Astrocyte (in vitro differentiated cells and primary cell): ENCODE data around the gene KIF26B. TPM values are rescaled to one million over a fixed set of nuclear protein-coding genes. Genes with fewer than 3 reads are reported as not detected.
"Not testable (repeated sequence)": the region's sequence is repeated elsewhere in the genome, so short reads cannot be mapped to it uniquely, and the experiment has no call there.

Source experiments
- DNase-seq: peaks from one replicate; pipeline ENCODE4 v3.0.0-alpha.2; 2010; ENCODE audit warnings: low read depth
- FAIRE-seq: peaks from 2 replicates; lab custom pipeline; 2011; peaks lifted over from hg19 to GRCh38; lab: Jason Lieb, UNC
- H2AFZ ChIP-seq: 2 replicates; pipeline ENCODE4 v1.6.0; 2012; ENCODE audit warnings: low read depth, low read length, inconsistent platforms
- H3K27ac ChIP-seq: 2 replicates; pipeline ENCODE4 v1.5.1; 2011; ENCODE audit warnings: low read depth, low read length, inconsistent platforms
- H3K27me3 ChIP-seq: 2 replicates; pipeline ENCODE4 v1.6.0; 2011; ENCODE audit warnings: low read length, inconsistent platforms; ENCODE audit not compliant: insufficient read depth
- H3K36me3 ChIP-seq: 2 replicates; pipeline ENCODE4 v1.5.1; 2011; ENCODE audit warnings: low read length, inconsistent platforms; ENCODE audit not compliant: insufficient read depth
- H3K4me1 ChIP-seq: 2 replicates; pipeline ENCODE4 v1.5.1; 2011; ENCODE audit warnings: low read length, inconsistent platforms; ENCODE audit not compliant: insufficient read depth
- H3K4me2 ChIP-seq: 2 replicates; pipeline ENCODE4 v1.6.0; 2012; ENCODE audit warnings: low read length, inconsistent platforms
- H3K4me3 ChIP-seq: 2 replicates; pipeline ENCODE4 v1.5.1; 2011; ENCODE audit warnings: low read depth, mild to moderate bottlenecking, low read length, inconsistent platforms; ENCODE audit not compliant: insufficient read depth
- H3K79me2 ChIP-seq: 2 replicates; pipeline ENCODE4 v1.6.0; 2012; ENCODE audit warnings: mild to moderate bottlenecking, low read length, inconsistent platforms; ENCODE audit not compliant: insufficient read depth
- H3K9ac ChIP-seq: 2 replicates; pipeline ENCODE4 v1.6.0; 2012; ENCODE audit warnings: mild to moderate bottlenecking, low read length, inconsistent platforms
- H3K9me3 ChIP-seq: 2 replicates; pipeline ENCODE4 v1.5.1; 2012; ENCODE audit warnings: low read depth, mild to moderate bottlenecking, low read length, inconsistent platforms; ENCODE audit not compliant: insufficient read depth
- H4K20me1 ChIP-seq: 2 replicates; pipeline ENCODE4 v1.6.0; 2012; ENCODE audit warnings: low read length, inconsistent platforms; ENCODE audit not compliant: insufficient read depth
- H3K27ac Mint-ChIP-seq: one replicate; pipeline ENCODE4 v1.8.0; 2021; ENCODE audit warnings: mild to moderate bottlenecking, mixed read lengths; ENCODE audit not compliant: unreplicated experiment
- H3K27me3 Mint-ChIP-seq: one replicate; pipeline ENCODE4 v1.8.0; 2021; ENCODE audit warnings: low read depth, mixed read lengths; ENCODE audit not compliant: unreplicated experiment
- H3K36me3 Mint-ChIP-seq: one replicate; pipeline ENCODE4 v1.8.0; 2021; ENCODE audit warnings: low read depth, mixed read lengths; ENCODE audit not compliant: unreplicated experiment
- H3K4me1 Mint-ChIP-seq: one replicate; pipeline ENCODE4 v1.8.0; 2021; ENCODE audit warnings: low read depth, mixed read lengths; ENCODE audit not compliant: unreplicated experiment
- H3K4me3 Mint-ChIP-seq: one replicate; pipeline ENCODE4 v1.8.0; 2021; ENCODE audit warnings: mild to moderate bottlenecking, moderate library complexity, mixed read lengths; ENCODE audit not compliant: unreplicated experiment
- H3K9me3 Mint-ChIP-seq: one replicate; pipeline ENCODE4 v1.8.0; 2021; ENCODE audit warnings: mild to moderate bottlenecking, mixed read lengths; ENCODE audit not compliant: unreplicated experiment
- CTCF ChIP-seq: IDR thresholded peaks from 2 replicates; pipeline ENCODE4 v1.5.1; 2011; ENCODE audit warnings: low read depth, mild to moderate bottlenecking, inconsistent platforms, low read length, moderate library complexity; ENCODE audit not compliant: insufficient read depth
- EZH2 ChIP-seq: IDR thresholded peaks from 2 replicates; pipeline ENCODE4 v1.6.1; 2012; ENCODE audit warnings: mild to moderate bottlenecking, low read length, inconsistent platforms; ENCODE audit not compliant: insufficient read depth
- total RNA-seq: library from RNA; stranded (reverse); gene quantifications from 2 replicates; pipeline ENCODE4 v1.2.1, GENCODE V29; 2021

The KIF26B gene
- total RNA-seq, 1 donor from 2014 or later, result 6.8 TPM

DNA sequence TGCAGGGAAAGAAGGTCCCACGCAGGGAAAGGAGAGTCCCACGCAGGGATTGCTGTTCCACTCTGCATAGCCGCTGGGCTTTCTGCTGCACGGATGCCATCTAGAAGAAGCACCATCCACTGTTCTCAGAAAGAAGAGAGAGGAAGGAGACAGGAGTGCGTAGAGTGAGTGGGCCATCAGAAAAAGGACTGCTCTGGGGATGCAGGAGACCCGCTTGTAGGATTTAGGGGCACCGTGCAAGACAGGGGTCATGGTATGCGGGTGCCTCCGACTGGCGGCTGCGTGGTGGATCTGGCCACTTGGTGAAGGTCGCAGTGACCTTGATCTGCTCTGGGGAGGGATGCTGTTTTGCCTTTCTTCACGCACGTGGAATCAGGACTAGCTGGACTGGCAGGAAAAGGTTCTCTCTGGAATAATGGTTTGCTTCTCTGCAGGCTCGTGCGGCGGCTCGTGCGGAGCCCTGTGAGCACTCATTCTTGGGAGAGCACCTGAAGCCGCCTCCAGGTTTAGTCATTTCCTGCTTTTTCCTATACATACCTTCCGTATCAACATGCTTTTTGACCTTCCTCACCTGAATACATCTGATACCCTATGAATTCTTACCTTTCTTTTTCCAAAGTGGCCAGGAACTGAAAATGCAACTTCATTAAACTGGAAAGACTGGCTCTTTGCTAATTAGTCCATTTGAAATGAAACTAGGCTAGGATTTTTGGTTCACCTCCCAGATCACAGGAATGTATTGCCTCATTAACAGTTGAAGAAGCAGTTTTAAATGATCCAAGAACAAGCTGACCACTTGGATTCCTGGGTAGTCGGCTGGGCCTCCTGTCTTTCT lies 181.6 kb downstream of the KIF26B start:
- peaks cover 4% of the 10 kb centered on the region for H3K36me3 Mint-ChIP-seq
- H3K27ac Mint-ChIP-seq, result no peak overlapping the region
- Histone ChIP-seq H4K20me1 (no peaks in the 10 kb centered on the region), H3K9me3 (no peaks in the 10 kb centered on the region), H3K4me3 (no peak overlapping the region), H3K4me1 (no peaks in the 10 kb centered on the region), H3K79me2 (no peaks in the 10 kb centered on the region), H3K27ac (no peak overlapping the region), H3K36me3 (no peaks in the 10 kb centered on the region), H3K27me3 (no peaks in the 10 kb centered on the region), H3K9ac (no peak overlapping the region), H3K4me2 (no peak overlapping the region), H2AFZ (no peak overlapping the region)
- peaks cover 14% of the 10 kb centered on the region for H3K4me1 Mint-ChIP-seq
- TF ChIP-seq EZH2, result no peak
- no peak for TF ChIP-seq CTCF
- DNase-seq (peak; percentile 15), FAIRE-seq (no peak)
- no peaks in the 10 kb centered on the region for H3K9me3 Mint-ChIP-seq
- no peak overlapping the region for H3K4me3 Mint-ChIP-seq
- peaks cover 5% of the 10 kb centered on the region for H3K27me3 Mint-ChIP-seq

DNA sequence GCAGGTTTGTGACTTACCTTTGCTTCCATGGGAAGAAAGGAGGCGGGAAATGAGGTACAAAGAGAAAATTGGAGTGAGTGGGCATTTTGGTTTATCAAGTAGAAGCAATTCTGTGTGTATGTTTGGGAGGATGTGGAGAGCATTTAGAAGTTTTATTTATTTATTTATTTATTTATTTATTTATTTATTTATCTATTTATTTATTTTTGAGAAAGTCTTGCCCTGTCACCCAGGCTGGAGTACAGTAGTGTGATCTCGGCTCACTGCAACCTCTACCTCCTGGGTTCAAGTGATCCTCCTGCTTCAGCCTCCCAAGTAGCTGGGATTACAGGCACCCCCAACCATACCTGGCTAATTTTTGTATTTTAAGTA lies 182.2 kb downstream of the KIF26B start:
- not testable (repeated sequence) for H3K36me3 Mint-ChIP-seq, H3K27ac ChIP-seq, H3K9ac ChIP-seq, H3K4me3 Mint-ChIP-seq, H3K4me2 ChIP-seq, FAIRE-seq, H3K9me3 ChIP-seq, H3K36me3 ChIP-seq, H3K4me1 ChIP-seq, H3K9me3 Mint-ChIP-seq, H3K27ac Mint-ChIP-seq, H3K27me3 Mint-ChIP-seq, H2AFZ ChIP-seq, H3K4me3 ChIP-seq, H4K20me1 ChIP-seq, DNase-seq, H3K79me2 ChIP-seq, H3K27me3 ChIP-seq
- peaks cover 14% of the 10 kb centered on the region for H3K4me1 Mint-ChIP-seq

- no peak overlapping the region for H3K4me2 ChIP-seq
- no peaks in the 10 kb centered on the region for H3K27me3 ChIP-seq
- no peaks in the 10 kb centered on the region for H3K79me2 ChIP-seq
- no peak overlapping the region for H3K9ac ChIP-seq
- Mint-ChIP-seq H3K4me1 (peaks cover 4% of the 10 kb centered on the region), H3K9me3 (no peaks in the 10 kb centered on the region), H3K36me3 (peaks cover 1% of the 10 kb centered on the region), H3K4me3 (no peak overlapping the region), H3K27ac (no peak overlapping the region), H3K27me3 (peaks cover 5% of the 10 kb centered on the region)
- H3K4me1 ChIP-seq, result no peaks in the 10 kb centered on the region
- no peak overlapping the region for H3K27ac ChIP-seq
- no peak for TF ChIP-seq CTCF
- no peak for TF ChIP-seq EZH2
- no peaks in the 10 kb centered on the region for H3K9me3 ChIP-seq
- DNase-seq, result no peak
- no peak overlapping the region for H2AFZ ChIP-seq
- H3K36me3 ChIP-seq, result no peaks in the 10 kb centered on the region
- no peak overlapping the region for H3K4me3 ChIP-seq
- peaks cover 5% of the 10 kb centered on the region for H4K20me1 ChIP-seq
- FAIRE-seq, result no peak
Measured at GRCh38 chr1:245337829-245338484, 183.2 kb downstream of the KIF26B start.
